Transverse colon (tissue), 4 donors: Measurements from ENCODE around the gene OR4F6.

ENCODE experiments used
- POLR2A ChIP-seq: fragments of 450-650 bp; IDR thresholded peaks from one replicate; pipeline ENCODE4 v1.6.1; 2016; ENCODE audit warnings: antibody characterized with exemption, mild to moderate bottlenecking, moderate library complexity
- POLR2AphosphoS5 ChIP-seq, 3 donors: sonication (generic); formaldehyde crosslinking; IDR thresholded peaks; one replicate each; pipeline ENCODE4 v1.6.1; 2016; ENCODE audit warnings: antibody characterized with exemption in 3 of 3
- TF ChIP-seq, protein P1 (sequence below), 5 experiments: fragments of 200-600 bp in 3 of 5; fragments of 450-650 bp in 2 of 5; sonication (generic) in 3 of 5; IDR thresholded peaks; 1 replicate in 2 of 5; 2 replicates in 3 of 5; pipeline ENCODE4 v1.5.1; 2016 to 2017; ENCODE audit warnings: antibody characterized with exemption in 5 of 5, inconsistent platforms in 3 of 5, mild to moderate bottlenecking in 2 of 5, moderate library complexity in 1 of 5

DNA sequence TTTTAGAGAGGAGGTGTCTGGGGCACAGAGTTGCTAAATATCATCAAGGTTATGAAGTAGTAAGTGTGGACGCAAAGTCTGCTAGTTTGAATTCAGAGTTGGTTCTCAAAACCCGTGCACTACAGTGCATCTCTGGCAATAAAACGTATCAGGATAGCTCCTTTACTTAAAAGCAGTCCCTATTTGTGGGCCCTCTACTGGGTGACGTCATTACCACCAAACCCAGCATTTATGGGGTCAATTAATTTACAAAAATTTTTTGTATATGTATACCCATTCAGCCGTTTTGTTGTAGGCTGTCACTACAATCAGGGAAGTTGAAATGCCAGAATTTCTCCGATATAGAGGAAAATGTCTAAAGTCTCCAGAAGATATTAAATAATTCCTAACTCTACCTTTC lies 17.5 kb downstream of the OR4F6 start:
- TF ChIP-seq, protein P1, sequence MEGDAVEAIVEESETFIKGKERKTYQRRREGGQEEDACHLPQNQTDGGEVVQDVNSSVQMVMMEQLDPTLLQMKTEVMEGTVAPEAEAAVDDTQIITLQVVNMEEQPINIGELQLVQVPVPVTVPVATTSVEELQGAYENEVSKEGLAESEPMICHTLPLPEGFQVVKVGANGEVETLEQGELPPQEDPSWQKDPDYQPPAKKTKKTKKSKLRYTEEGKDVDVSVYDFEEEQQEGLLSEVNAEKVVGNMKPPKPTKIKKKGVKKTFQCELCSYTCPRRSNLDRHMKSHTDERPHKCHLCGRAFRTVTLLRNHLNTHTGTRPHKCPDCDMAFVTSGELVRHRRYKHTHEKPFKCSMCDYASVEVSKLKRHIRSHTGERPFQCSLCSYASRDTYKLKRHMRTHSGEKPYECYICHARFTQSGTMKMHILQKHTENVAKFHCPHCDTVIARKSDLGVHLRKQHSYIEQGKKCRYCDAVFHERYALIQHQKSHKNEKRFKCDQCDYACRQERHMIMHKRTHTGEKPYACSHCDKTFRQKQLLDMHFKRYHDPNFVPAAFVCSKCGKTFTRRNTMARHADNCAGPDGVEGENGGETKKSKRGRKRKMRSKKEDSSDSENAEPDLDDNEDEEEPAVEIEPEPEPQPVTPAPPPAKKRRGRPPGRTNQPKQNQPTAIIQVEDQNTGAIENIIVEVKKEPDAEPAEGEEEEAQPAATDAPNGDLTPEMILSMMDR (IDR thresholded peaks at IDR 0.05), result no peak
- TF ChIP-seq POLR2AphosphoS5 (IDR thresholded peaks at IDR 0.05) (no peak), POLR2A (no peak)
